ENCODE results near the gene RREB1.

Gene RREB1

GRCh38 chr6:7150381-7151064 lies 42.8 kb downstream of the RREB1 start:
- ChIA-PET CTCF (interaction anchor here (0.6 to 0.8 kb wide), 2 partner anchors 8 to 102 kb away, joined by 3 to 11 read pairs; no protein-coding TSS in a partner anchor), POLR2A (interaction anchor here (1.5 to 1.6 kb wide), 2 partner anchors 10 to 42 kb away, joined by 3 to 4 read pairs; partner anchors contain the start of gene RREB1)
- no peak for DNase-seq (ENCODE audit: extremely low spot score)
- TF ChIP-seq NFRKB (IDR thresholded peaks at IDR 0.05) (no peak), ZNF384 (IDR thresholded peaks at IDR 0.05) (no peak), CTBP1 (IDR thresholded peaks at IDR 0.05; ENCODE audit: borderline replicate concordance) (no peak), ARNT (IDR thresholded peaks at IDR 0.05) (no peak), SUZ12 (IDR thresholded peaks at IDR 0.05) (no peak), BHLHE40 (IDR thresholded peaks at IDR 0.05; ENCODE audit: borderline replicate concordance) (no peak)

DNA sequence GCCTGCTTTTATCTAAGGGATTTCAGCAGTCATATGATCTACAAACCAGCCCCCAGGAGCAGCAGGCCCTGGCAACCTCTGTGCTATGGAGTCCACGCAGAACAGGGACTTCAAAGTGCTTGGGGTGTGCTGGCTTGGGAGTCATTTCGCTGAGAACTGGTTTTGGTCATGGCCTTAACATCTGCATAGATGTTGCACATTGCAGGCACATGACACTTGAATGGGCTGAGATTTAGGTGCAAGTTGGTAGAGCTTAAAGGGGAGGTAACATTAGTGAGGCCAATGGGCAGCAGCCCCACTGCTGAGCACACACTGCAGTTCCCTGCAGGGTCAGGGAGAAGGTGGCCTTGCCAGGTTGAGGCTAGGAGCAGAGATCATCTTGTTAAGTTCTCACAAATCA lies 43.6 kb downstream of the RREB1 start:
- TF ChIP-seq BHLHE40 (IDR thresholded peaks at IDR 0.05; ENCODE audit: borderline replicate concordance) (no peak), FOXK2 (IDR thresholded peaks at IDR 0.05) (no peak), NFRKB (IDR thresholded peaks at IDR 0.05) (no peak), SUZ12 (IDR thresholded peaks at IDR 0.05) (no peak), ARNT (IDR thresholded peaks at IDR 0.05) (no peak), TARDBP (IDR thresholded peaks at IDR 0.05) (no peak), ELF4 (IDR thresholded peaks at IDR 0.05) (no peak), FOXM1 (IDR thresholded peaks at IDR 0.05; ENCODE audit: borderline replicate concordance) (no peak), PKNOX1 (IDR thresholded peaks at IDR 0.05) (no peak), SP1 (IDR thresholded peaks at IDR 0.05) (no peak), L3MBTL2 (conservative IDR thresholded peaks at IDR 0.05) (no peak), FOXA1 (IDR thresholded peaks at IDR 0.05) (no peak), CTBP1 (IDR thresholded peaks at IDR 0.05; ENCODE audit: borderline replicate concordance) (no peak), HDGF (IDR thresholded peaks at IDR 0.05; ENCODE audit: borderline replicate concordance) (no peak), ZNF384 (IDR thresholded peaks at IDR 0.05) (no peak), LEF1 (IDR thresholded peaks at IDR 0.05; ENCODE audit: borderline replicate concordance) (no peak)
- CTCF ChIA-PET: no interaction called here
- POLR2A ChIA-PET: interaction anchor here (1.2 to 1.6 kb wide), 3 partner anchors 8 to 43 kb away, joined by 3 to 4 read pairs (median 4); partner anchors contain the start of gene RREB1

GRCh38 chr6:7152462-7152861 lies 44.7 kb downstream of the RREB1 start:
- ChIA-PET CTCF (interaction anchor here (0.5 to 1.4 kb wide), 3 partner anchors 10 to 86 kb away, joined by 3 to 5 read pairs (median 3); no protein-coding TSS in a partner anchor), POLR2A (interaction anchor here (1.2 kb wide), 1 partner anchor 9 kb away, joined by 4 read pairs; no protein-coding TSS in a partner anchor)
- no peak for DNase-seq (ENCODE audit: extremely low spot score)
- no peak for TF ChIP-seq TARDBP (IDR thresholded peaks at IDR 0.05)
- TF ChIP-seq FOXM1 (IDR thresholded peaks at IDR 0.05; ENCODE audit: borderline replicate concordance): no peak
- TF ChIP-seq SUZ12 (IDR thresholded peaks at IDR 0.05): no peak
- no peak for TF ChIP-seq ARNT (IDR thresholded peaks at IDR 0.05)
- TF ChIP-seq PKNOX1 (IDR thresholded peaks at IDR 0.05): no peak
- no peak for TF ChIP-seq LEF1 (IDR thresholded peaks at IDR 0.05; ENCODE audit: borderline replicate concordance)
- TF ChIP-seq NFRKB (IDR thresholded peaks at IDR 0.05): no peak
- TF ChIP-seq SP1 (IDR thresholded peaks at IDR 0.05): no peak
- TF ChIP-seq FOXK2 (IDR thresholded peaks at IDR 0.05): no peak
- TF ChIP-seq L3MBTL2 (conservative IDR thresholded peaks at IDR 0.05): no peak
- TF ChIP-seq HDGF (IDR thresholded peaks at IDR 0.05; ENCODE audit: borderline replicate concordance): no peak
- no peak for TF ChIP-seq BHLHE40 (IDR thresholded peaks at IDR 0.05; ENCODE audit: borderline replicate concordance)
- no peak for TF ChIP-seq CTBP1 (IDR thresholded peaks at IDR 0.05; ENCODE audit: borderline replicate concordance)
- no peak for TF ChIP-seq ELF4 (IDR thresholded peaks at IDR 0.05)
- no peak for TF ChIP-seq ZNF384 (IDR thresholded peaks at IDR 0.05)
- TF ChIP-seq FOXA1 (IDR thresholded peaks at IDR 0.05): no peak

More for the DNA sequence above, 43.6 kb downstream of the RREB1 start:
- DNase-seq (ENCODE audit: extremely low spot score): no peak

- TF ChIP-seq LEF1 (IDR thresholded peaks at IDR 0.05; ENCODE audit: borderline replicate concordance) (no peak), ARNT (IDR thresholded peaks at IDR 0.05) (no peak), ELF4 (IDR thresholded peaks at IDR 0.05) (no peak), ZNF384 (IDR thresholded peaks at IDR 0.05) (no peak), TARDBP (IDR thresholded peaks at IDR 0.05) (no peak), FOXK2 (IDR thresholded peaks at IDR 0.05) (no peak), PKNOX1 (IDR thresholded peaks at IDR 0.05) (no peak), CTBP1 (IDR thresholded peaks at IDR 0.05; ENCODE audit: borderline replicate concordance) (no peak), HDGF (IDR thresholded peaks at IDR 0.05; ENCODE audit: borderline replicate concordance) (no peak), L3MBTL2 (conservative IDR thresholded peaks at IDR 0.05) (no peak), FOXA1 (IDR thresholded peaks at IDR 0.05) (no peak), BHLHE40 (IDR thresholded peaks at IDR 0.05; ENCODE audit: borderline replicate concordance) (no peak), FOXM1 (IDR thresholded peaks at IDR 0.05; ENCODE audit: borderline replicate concordance) (no peak)
- DNase-seq (ENCODE audit: extremely low spot score): no peak
- ChIA-PET POLR2A (no interaction called here), CTCF (interaction anchor here (1.4 kb wide), 1 partner anchor 8 kb away, joined by 5 read pairs; no protein-coding TSS in a partner anchor)
Observed at GRCh38 chr6:7153789-7154188, 46.0 kb downstream of the RREB1 start.

DNA sequence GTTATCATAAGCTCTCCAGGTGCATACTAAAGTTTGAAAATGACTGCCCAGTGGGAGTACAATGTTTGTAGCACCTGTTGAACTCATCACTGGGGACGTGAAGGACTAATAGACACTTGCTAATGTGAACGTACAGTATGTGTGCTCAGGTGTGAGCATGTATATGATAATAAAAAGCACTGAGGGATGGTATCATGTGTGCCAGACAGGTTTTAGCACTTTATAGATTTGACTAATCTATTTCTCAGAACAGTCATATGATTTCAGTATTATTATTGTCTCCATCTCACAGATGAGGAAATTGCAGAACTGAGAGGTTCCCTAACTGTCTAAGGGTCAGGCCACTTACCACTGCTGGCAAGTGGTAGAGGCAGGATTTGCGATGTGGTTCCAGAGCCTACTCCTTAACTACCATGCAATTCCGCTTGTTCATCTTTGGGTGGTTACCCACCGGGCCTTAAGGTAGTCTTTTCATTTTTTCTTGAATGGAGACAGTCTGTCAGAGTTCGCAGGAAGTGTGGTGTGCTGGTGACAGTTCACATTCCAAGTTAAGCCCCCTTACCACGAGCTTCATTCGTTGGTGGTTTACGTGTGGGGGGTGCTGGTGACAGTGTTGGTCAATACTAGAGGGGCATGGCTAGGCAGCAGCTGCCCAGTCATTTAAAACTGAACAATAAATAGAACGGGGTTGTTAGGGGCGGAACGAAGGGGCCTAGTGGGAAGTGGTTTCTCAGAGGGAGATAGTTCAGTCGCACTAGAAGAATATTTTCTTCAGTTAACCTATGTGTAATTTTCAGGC lies 46.8 kb downstream of the RREB1 start:
- no peak for DNase-seq (ENCODE audit: extremely low spot score)
- CTCF ChIA-PET: interaction anchor here (0.6 kb wide), 1 partner anchor 15 kb away, joined by 3 read pairs; no protein-coding TSS in a partner anchor
- TF ChIP-seq LEF1 (IDR thresholded peaks at IDR 0.05; ENCODE audit: borderline replicate concordance) (no peak), PKNOX1 (IDR thresholded peaks at IDR 0.05) (no peak), HDGF (IDR thresholded peaks at IDR 0.05; ENCODE audit: borderline replicate concordance) (no peak), ARNT (IDR thresholded peaks at IDR 0.05) (no peak), FOXK2 (IDR thresholded peaks at IDR 0.05) (no peak), NFRKB (IDR thresholded peaks at IDR 0.05) (no peak), SP1 (IDR thresholded peaks at IDR 0.05) (no peak), ZNF384 (IDR thresholded peaks at IDR 0.05) (no peak), FOXA1 (IDR thresholded peaks at IDR 0.05) (no peak), SUZ12 (IDR thresholded peaks at IDR 0.05) (no peak), L3MBTL2 (conservative IDR thresholded peaks at IDR 0.05) (no peak)
- POLR2A ChIA-PET: no interaction called here
